NCI-H1048 (cell line): ENCODE data around the gene MAGEA4.
"Not testable (repeated sequence)": the region's sequence is repeated elsewhere in the genome, so short reads cannot be mapped to it uniquely, and the experiment has no call there.

Experiments used
- DNase-seq: peaks from one replicate; lab custom pipeline; 2025; lab: John Stamatoyannopoulos, UW

The MAGEA4 gene, protein sequence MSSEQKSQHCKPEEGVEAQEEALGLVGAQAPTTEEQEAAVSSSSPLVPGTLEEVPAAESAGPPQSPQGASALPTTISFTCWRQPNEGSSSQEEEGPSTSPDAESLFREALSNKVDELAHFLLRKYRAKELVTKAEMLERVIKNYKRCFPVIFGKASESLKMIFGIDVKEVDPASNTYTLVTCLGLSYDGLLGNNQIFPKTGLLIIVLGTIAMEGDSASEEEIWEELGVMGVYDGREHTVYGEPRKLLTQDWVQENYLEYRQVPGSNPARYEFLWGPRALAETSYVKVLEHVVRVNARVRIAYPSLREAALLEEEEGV

GRCh38 chrX:151912780-151913179 is at the start of gene MAGEA4:
MAGEA4 (plus strand) TSS chrX:151912889; CDS start chrX:151923665, 10,776 bp downstream.
- no peak for DNase-seq

GRCh38 chrX:151870602-151871001 is 42.1 kb upstream of the MAGEA4 start:
- DNase-seq: no peak

GRCh38 chrX:151871244-151871643 is 41.4 kb upstream of the MAGEA4 start:
- no peak for DNase-seq

GRCh38 chrX:151873096-151873495 is 39.6 kb upstream of the MAGEA4 start:
- no peak for DNase-seq

- DNase-seq: no peak
Measured at GRCh38 chrX:151875270-151876026, 37.2 kb upstream of the MAGEA4 start.

DNA sequence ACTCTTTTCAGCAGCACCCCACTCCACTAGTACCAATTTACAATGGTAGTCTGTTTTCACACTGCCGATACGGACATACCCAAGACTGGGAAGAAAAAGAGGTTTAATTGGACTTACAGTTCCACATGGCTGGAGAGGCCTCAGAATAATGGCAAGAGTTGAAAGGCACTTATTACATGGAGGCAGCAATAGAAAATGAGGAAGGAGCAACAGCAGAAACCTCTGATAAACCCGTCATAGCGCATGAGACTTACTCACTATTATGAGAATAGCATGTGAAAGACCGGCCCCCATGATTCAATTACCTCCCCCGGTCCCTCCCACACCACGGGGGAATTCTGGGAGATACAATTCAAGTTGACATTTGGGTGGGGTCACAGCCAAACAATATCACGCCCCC is 34.1 kb upstream of the MAGEA4 start:
- DNase-seq: no peak

GRCh38 chrX:151879856-151880255 is 32.8 kb upstream of the MAGEA4 start:
- no peak for DNase-seq

GRCh38 chrX:151880895-151881294 is 31.8 kb upstream of the MAGEA4 start:
- DNase-seq: no peak

DNA sequence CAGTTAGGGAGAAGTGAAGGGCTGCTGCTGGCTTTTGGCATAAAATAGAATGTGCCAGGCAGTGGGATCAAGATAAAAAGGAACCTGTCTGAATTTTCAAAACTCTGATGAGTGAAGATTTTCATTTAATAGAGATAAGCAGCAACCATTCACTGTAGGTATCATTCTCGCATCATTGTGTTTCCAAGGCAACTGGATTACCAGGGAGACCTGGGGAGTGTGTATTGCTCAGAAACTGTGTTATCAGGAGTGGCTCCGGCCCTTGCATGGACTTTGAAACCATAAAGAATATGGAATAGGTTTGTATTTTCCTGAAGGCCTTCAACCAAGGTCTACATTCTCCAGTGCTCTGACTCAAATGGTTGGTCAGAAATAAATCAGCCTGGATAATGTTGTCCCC is 23.3 kb upstream of the MAGEA4 start:
- no peak for DNase-seq

DNA sequence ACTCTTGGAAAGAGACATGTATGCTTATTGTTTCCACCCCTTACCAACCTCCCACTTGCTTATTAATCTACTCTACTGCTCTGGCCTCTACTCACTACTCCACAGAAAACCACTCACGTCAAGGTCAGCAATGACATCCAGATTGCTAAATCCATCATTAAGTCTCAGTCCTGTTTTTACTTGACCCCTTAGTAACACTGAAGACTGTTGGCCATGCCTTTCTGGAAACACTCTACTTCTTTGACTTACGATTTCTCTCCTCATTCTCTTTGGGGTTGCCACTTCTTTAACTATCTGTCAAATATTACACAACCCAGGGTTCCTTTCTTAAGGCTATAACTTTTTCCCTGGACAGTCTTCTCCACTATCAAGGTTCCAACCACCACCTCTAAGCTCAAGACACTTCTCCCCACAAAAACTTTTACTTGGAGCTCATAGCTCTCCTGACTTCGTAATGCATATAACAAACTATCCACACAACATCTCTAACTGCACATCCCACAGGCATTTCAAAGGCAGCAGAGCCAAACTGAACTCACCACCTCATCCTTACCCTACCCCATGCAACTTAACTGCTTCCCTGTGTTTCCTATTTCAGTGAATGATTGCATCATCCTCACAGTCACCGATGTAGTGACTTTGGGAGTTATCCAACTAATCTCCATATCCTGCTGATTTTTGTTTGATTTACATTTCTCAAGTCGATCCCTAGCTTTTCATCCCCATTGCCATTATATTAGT is 15.8 kb upstream of the MAGEA4 start:
- no peak for DNase-seq

DNA sequence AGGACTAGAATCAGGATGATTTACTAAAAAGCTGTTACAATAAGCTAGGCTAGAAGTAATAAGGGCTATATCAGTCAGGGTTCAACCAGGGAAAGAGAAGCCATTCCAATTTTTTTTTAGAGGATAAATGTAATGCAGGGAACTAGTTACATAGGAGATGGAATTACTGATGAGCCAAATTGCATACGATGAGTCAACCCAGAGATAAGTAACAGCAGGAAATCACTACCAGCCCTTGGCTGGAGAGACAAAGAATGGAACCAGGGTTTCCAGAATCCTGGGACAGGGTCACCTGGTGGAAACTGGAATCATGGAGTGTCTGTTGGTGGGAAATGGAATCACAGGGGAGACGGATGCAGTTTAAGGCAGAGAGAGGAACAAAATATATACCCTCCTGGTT is 13.1 kb upstream of the MAGEA4 start:
- no peak for DNase-seq

- DNase-seq: no peak
Measured at GRCh38 chrX:151901826-151902225, 10.9 kb upstream of the MAGEA4 start.

DNA sequence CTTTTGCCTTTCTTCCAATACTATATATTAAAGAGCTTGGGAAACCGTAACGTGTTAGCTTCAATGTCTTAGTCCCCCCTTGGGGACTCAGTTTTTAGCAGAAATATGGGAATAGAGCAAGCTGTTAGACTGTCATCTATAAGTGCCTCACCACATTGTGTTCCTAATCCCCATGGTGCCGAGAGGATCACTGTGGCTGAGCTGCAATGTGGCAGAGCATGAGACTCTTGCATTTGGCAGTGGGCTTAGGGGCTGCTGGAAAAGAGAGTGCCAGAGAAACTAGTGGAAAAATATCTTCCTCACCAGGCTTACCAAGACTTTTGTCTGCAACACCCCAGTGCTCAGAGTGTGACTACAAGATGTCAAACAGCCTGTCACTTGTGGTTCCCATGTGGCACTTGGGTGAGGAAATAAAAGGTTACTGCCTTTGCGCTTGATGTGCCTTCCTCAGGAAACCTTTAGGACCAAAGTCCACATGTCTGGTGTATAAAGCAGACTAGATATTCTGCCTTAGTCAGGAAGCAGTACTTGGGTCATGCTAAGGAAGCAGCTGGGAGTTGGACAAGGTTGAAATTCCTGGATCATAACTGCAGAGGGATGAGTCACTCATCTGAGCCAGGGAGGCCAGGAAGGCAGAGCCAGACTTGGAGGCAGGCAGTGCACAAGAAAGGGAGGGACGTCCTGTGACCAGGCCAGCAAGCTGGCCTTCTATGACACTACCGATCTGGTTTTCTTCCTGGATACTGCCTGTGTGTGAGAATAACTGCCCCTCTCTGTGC is 9.7 kb upstream of the MAGEA4 start:
- DNase-seq: no peak

DNA sequence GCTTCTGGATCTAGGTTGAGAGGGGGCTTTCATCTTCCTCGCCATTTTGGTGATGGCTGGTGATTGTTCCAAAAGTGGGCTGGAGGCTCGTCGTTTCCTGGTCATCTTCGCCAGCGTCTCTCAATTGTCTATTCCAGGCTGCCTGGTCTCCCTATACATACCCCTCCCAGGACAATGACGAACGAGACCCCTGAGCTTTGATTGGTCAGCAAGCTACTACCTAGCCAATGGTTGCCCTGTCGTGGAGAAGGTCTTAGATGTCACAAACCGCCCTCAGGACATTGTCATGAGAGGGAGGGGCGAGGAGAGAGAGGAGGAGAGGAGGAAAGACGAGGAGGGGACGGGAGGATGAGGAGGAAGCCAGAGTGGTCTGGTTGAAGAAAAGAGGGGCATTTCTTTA is 7.7 kb upstream of the MAGEA4 start:
- DNase-seq: no peak

GRCh38 chrX:151912221-151912620 is 468 bp upstream of the MAGEA4 start:
- DNase-seq: no peak

DNA sequence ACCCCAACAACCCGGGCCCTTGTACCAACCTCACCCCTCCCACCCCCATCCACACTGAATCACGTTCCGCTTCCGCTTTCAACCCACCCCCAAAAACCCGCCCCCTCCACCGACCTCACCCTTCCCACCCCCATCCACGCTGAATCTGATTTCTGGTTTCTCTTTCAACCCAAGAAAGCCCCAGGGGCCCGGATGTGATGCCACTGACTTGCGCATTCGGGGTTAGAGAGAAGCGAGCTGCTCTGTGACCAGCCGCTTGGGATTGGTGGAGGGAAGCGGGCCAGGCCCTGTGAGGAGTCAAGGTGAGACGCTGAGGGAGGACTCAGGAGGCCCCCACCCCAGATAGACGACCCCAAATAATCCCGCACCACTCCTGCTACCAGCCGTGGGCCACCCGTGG is 6.0 kb downstream of the MAGEA4 start:
- DNase-seq: not testable (repeated sequence)

GRCh38 chrX:151919610-151920009 is 6.9 kb downstream of the MAGEA4 start:
- no peak for DNase-seq

DNA sequence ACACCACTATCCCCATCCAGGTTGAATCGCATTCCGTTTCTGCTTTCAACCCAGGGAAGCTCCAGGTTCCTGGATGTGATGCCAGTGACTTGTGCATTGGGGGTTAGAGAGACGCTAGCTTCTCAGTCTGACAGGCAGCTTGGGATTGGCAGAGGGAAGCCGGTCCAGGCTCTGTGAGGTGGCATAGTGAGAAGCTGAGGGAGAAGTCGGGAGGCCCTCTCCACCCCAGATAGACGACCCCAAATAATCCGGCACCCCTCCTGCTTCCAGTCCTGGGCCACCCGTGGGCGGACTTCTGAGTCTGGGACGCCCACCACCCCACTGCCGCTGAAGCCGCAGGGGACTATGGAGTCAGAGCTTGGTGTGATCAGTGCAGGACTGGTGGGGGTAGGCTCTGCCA is 7.4 kb downstream of the MAGEA4 start:
- DNase-seq: no peak

GRCh38 chrX:151920530-151920929 is 7.8 kb downstream of the MAGEA4 start:
- no peak for DNase-seq

DNA sequence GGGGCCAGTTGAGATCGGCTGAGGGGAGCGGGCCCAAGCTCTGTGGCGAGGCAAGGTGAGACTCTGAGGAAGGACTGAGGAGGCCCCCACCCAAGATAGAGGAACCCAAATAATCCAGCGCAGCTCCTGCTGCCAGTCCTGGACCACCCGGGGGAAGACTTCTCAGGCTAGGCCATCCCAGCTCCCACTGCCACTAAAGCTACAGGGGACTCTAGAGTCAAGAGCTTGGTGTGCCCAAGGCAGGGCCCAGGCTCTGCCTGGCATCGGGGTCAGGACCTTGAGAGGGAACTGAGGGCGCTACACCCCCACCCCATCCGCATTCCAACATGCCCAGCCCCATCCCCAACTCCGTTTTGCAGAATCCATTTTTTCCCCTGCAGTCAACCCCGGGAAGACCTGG is 8.6 kb downstream of the MAGEA4 start:
- DNase-seq: no peak

- no peak for DNase-seq
Measured at GRCh38 chrX:151921866-151922265, 9.2 kb downstream of the MAGEA4 start.

DNA sequence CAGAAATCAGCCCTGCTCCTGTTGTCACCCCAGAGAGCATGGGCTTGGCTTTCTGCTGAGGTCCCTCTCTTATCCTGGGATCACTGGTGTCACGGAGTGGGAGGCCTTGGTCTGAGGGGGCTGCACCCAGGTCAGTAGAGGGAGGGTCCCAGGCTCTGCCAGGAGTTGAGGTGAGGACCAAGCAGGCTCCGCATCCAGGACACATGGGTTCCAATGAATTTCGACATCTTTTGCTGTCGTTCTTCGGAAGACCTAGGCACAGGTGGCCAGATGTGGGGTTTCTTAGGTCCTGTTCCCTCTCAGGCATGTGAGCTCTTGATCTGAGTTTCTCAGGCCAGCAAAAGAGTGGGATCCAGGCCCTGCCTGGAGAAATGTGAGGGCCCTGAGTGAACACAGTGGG is 10.0 kb downstream of the MAGEA4 start:
- DNase-seq: no peak
